Right ventricle myocardium superior (tissue), 1 donor: ENCODE data around the gene FAAP20. TPM values are rescaled to one million over a fixed set of nuclear protein-coding genes. Genes with fewer than 3 reads are reported as not detected.

Source experiments
- ATAC-seq: fragments of 200-7000 bp; cut with Tn5 transposase; one replicate; pipeline ENCODE4 v1.9.1; 2020; ENCODE audit warnings: mild to moderate bottlenecking; ENCODE audit not compliant: poor library complexity
- DNase-seq: peaks from one replicate; pipeline ENCODE4 v3.0.0-alpha.2; 2020
- intact Hi-C: fragments of 100-400 bp; cut with DNase I; formaldehyde crosslinking; loops from one replicate; pipeline ENCODE4 v1.11.2; 2022
- long read RNA-seq: library from polyadenylated mRNA; unstranded; transcript quantifications from one replicate; pipeline ENCODE4 v2.0.0, GENCODE V29; 2021
- total RNA-seq: library from RNA; stranded (reverse); fragmentation: NEBNext Ultra II Directional; extraction: Animal tissue kit (Norgen Biotek cat#: 25700); gene quantifications from one replicate; pipeline ENCODE4 v1.2.1, GENCODE V29; 2021
- donor health status: DM: no; HTN: yes; CAD: no; lungs with severe emphysema.

Gene FAAP20, protein sequence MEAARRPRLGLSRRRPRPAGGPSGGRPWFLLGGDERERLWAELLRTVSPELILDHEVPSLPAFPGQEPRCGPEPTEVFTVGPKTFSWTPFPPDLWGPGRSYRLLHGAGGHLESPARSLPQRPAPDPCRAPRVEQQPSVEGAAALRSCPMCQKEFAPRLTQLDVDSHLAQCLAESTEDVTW
- total RNA-seq: 38.7 TPM
- long read RNA-seq, transcript FAAP20-203 (4 exons, 811 nt): major isoform, 9 of 27 reads
- long read RNA-seq, transcript FAAP20-202 (4 exons, 729 nt): major isoform, 9 of 27 reads
- long read RNA-seq, partial matches to known transcripts: 1 of 27 reads
- long read RNA-seq, other reads (novel, unspliced or antisense): 6 of 27 reads

DNA sequence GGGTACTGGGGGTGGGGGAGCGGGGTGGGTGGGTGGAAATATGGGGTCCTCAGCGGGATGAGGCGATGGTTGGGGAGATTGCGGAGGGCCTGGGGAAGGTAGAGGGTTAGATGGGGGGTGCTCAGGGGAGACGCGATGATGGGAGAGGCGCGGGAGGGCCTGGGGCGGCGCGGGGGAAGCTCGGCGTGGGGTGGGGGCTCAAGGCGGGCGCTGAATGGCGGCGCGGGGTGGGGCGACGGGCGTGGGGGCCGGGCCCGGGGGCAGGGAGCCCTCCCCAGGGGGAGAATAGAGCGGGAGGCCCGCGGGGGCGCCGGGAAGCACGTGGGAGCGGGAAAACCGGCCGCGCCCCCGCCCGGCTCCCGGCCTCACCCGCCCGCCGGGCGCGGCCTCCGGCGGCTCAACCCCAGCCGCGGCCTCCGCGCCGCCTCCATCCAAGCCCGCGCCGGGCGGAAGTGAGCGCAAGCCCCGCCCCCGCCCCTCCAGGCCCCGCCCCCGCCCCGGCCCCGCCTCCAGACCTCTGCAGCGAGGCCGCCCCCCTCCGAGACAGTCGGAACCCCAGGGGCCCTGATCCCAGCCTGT is at the start of gene FAAP20:
TSS of gene FAAP20 (minus strand) at position 454 of the 579 bp plus-strand sequence. CDS start at position 431, 23 bp downstream.
- ATAC-seq: peak; percentile 67
- intact Hi-C loops: loop anchor here (2.0 kb wide), 1 partner anchor 188 kb away; no protein-coding TSS in a partner anchor
- DNase-seq: peak; percentile 82

DNA sequence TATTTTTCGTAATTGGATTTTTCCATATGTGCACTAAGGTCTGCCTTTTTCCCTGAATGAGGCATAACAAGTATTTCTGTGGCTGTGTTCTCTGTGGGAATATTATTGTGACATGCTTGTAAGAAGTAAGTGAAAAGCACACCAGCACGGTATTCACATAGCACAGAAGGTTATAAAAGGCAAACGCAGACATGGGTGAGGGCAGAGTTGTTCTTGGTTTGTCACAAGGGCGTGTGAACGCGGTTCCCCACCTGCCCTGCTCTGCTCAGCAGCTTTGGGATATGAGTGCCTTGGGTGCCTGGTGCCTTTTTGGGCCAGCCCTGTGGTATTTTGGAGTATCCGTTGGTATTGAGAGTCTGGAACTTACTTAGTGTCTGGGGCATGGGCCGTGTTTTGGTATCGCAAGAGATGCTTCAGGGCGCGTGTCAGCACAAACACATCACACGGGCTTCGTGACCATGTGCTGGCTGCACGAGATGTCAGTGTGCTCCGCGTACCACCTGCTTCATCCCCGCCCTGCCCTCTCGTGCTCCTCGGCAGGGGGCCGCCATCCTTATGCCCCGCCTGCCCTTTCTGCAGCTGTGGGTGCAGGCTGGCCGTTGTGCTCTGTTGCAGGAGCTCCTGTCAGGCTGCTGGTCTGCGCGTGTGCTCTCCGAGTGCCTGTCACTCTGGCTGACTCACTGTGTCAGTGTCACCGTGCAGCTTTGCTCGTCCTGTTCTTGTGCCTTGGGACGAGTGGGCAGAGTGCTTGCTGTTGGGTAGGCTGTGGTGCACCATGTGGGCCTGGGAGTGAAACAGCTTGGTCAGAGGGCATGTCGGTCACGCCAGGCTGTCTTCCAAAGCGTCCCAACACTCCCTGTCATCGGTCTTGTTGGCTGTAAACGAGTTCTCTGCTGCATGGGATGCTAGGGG is 48.5 kb upstream of the FAAP20 start:
- DNase-seq (peak; percentile 72), ATAC-seq (peak; percentile 58)
- intact Hi-C loops: no loop called here

DNA sequence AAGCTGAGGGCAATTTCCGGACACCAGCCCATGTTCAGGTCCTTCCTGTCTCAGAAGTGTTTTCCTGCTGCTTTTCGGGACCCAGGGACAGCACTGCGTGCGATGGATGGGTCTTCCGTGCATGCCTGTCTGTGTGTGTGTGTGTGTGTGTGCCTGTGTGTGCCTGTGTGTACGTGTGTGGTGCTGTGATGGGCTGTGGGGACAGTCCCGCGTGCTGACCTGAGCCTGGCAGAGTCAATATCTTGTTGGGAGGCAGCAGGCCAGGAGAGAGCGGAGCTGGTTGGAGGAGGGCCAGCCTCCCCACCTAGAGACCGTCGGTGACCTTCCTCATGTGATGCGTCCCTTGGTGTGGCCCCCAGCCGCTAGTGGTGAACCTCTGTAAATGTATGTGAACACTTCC is 47.2 kb upstream of the FAAP20 start:
- DNase-seq (peak; percentile 59), ATAC-seq (peak; percentile 9)
- intact Hi-C loops: no loop called here

DNA sequence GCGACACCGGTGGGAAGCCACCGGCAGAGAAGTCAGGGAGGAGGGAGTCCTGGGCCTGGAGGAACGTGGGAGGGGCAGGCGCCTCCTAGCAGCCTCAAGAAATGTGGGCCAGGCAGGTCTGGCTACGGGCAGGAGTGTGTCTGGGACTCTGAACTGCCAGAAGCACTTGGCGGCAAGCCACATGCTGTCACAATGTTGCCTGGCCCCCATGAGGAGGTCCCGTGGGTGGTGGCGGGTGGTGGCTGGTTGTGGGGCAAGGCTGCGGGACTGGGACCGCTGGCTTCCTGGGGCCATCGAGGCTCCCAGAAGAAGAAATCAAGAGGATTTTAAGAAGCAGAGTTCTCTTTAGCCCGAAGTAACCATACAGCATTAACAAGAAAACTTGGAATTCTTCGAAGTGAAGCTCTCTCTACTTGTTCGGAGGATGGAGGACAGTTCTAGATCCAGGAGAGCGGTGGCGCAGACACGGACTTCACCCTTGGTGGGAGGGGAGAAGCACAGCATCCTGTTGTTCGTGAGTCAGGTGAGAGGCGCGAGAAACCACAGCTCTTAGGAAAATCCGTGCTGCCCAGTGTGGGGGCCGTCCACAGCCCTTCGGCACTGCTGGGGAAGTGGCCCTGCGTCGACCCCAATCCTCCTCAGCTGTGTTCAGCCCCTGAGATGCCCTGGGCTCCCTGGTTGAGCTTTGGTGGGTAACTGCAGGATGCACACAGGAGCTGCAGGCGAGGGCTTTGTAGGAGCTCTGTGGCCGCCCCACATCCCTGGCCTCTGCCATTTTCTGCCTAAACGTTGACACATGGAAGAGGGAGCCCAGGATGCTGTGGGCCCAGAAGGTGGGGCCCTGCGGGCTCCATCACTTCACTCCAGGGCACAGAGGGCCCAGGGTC is 45.9 kb upstream of the FAAP20 start:
- intact Hi-C loops: no loop called here
- peak; percentile 69 for ATAC-seq

DNA sequence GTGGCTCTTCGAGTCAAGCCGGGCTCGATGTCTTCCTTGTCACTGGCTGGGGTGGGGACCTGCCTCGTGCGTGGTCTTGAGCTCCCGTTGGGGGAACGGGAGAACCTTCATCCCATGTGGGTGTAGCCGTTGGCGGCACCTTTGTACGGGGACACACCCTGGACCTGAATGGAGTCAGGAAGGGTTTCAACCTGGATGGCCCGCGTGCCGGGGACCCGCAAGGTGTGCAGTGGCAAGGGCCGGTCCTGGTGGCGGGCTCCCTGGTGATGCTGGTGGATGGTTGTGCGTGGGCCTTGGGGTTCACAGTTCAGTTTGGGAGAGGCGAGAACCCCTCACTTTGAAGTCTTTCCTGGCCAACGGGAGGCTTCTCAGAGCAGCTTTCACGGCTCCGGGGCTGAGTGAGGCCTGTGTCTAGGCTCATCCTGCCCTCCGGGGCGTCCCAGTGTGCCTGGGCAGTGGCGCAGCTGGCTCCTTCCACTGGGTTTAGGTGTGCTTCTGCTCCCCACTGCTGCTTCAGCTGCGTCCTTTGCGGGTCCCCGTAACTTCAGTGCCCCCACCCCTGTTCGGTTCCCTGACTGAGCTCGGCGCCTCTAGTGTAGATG is 44.9 kb upstream of the FAAP20 start:
- DNase-seq: no peak
- ATAC-seq: no peak
- intact Hi-C loops: no loop called here

More for the DNA sequence above, 45.9 kb upstream of the FAAP20 start:
- peak; percentile 89 for DNase-seq

DNA sequence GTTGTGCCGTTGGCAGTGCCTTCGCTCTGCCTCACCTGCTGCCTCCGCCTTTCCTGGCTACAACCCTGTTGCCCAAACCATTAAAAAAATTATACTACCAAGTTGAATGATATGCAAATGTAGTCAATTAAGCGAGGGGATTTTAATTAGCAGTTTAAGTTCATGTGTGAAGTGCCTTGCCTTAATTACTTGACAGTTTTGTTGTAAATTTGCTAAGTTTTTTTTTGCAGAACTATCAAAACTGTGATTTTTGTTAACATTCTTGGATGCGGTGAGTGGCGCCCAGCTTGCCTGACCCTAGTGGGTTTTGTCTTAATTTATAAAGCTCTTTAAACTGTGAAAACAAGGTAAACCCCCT is 44.4 kb upstream of the FAAP20 start:
- ATAC-seq: no peak
- intact Hi-C loops: no loop called here
- DNase-seq: no peak

DNA sequence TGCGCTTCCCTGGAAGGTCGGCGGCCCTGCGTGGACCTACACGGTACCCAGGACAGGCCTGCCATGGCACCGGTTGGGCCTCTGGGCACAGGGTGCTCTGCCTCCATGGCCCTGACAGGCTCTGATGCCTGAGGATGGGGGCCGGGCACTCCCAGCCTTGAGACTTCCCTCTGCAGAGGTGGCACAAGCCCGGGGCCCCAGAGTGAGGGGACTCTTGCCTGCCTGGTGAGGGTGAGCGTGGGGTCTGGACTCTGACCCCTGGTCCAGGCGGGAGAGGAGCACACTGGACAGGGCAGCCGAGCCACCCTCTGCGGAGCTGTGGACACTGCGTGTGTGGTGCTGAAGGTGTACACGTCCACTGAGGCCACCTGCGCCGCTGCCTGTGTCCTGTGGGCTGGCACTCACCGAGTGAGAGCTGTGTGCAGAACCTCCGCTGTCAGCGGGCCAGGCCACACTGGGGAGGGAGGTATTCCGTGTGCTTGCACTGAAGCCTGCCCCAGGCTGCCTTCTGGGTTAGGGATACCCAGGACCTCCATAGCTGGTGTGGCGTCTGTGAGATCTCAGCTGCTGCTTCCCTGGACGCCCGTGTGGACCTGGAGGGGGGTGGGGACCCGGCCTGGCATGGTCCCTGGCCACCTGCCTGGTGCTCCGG is 43.9 kb upstream of the FAAP20 start:
- ATAC-seq: peak; percentile 0
- DNase-seq: peak; percentile 52
- intact Hi-C loops: no loop called here

DNA sequence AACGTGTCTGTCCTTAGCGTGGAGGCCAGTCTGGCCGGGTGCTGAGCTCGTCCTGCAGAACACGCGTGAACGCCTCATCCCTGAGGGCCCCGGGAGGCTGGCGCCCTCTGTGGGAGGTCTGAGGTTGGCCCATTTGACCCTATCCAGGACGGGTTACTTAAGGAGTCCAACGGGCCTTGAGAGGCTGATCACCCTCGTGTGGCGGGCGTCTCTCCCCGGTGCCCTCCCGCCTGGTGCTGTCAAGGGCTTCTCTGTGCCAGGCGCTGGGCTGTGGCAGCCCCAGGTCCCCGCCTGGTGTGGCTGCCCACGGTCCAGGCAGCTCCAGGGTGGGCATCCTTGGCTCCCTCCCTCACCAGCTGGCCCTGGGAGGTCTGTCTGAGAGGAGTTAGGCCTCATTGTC is 43.2 kb upstream of the FAAP20 start:
- DNase-seq (peak; percentile 61), ATAC-seq (no peak)
- intact Hi-C loops: no loop called here

DNA sequence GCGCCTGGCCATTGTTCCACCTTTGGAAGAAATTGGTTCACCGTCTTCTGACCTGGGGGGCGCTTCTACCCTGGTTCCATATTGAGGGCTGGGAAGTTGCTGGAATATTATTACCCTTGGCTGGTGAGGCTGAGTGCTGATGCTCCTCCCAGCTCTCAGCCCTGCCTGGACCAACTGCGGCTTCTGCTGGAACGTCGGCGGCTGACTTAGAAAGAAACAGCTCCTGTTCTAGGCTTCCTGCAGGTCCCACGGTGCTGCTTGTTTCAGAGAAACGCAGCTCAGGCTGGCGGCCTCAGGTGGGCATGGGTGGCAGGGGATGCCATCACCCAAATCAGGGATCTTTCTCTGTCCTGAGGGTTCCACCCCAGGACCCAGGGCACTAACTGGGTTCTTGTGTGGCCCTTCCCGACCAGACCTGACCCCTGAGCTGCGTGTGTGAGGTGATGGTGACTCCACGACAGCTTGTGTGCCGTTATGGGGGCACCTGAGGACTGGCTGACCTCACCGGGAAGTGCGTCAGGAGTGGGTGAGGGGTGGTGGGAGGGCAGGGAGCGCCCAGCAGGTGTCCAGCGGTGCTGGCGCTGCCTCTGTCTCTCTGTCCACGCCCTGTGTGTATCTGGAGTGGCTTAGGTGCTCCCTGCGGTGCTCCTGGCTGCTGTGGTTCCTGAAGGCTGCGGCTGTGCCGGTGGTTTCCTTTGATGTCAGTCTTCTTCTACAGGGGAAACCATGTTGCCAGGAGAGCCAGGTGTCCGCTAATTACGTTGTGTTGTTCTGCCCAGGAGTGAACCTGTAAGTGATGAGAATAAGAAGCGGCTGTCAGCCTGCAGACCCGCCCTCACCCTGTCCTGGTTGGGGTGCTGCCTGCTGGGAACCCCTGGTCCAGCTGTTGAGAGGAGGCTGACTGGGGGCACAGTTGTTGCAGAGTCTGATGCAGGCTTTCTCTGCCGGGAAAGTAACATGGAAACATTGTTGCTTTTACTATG is 42.4 kb upstream of the FAAP20 start:
- peak; percentile 42 for DNase-seq
- intact Hi-C loops: no loop called here
- ATAC-seq: no peak

DNA sequence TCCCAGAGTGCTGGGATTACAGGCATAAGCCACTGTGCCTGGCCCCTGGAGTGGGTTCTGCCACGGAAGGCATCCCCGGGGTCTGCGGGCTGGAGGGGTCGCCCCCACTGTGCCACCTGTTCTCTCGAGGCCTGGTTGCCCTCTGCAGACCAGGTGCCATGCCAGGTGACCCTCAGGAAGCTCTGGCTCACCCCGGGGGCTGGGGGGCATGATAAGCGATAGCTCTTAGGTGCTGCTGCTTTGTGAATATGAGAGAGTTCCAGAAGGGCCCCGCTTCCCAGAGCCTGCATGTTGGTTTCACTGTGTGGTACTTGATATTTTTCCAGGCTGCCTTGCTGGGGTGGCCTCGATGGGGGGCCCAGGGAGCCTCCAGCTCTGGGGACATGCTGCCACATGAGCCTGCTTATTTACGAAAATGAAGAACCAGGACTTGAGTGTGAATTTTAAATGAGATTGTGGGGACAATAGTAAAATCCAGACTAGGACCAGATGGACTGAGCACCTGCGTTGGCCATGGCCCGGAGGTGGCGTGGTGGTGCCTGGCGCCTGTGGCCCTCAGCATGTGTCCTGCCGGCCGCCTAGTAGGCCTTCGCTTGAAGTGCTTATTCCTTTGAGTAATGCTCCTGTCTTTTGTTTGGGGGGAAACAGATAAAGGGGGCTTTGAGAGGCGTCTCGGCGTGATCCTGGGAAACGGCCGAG is 40.9 kb upstream of the FAAP20 start:
- DNase-seq (peak; percentile 46), ATAC-seq (no peak)
- intact Hi-C loops: no loop called here

DNA sequence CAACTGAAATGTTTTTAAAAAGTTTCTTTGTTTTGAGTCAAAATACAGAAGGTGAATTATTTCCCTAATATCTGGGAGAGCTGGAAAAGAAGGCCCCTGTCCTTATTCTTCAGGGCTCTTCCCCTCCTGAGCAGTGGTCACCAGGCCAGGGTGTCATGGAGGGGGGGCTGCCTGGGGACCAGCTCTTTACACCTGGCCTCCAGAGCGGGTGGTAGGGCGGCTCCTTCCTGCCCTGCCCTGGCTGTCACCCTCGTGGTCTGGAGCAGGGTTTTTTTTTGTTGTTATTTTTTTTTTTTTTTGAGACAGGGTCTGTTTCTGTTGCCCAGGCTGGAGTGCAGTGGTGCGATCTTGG is 40.2 kb upstream of the FAAP20 start:
- intact Hi-C loops: loop anchor here (5.0 kb wide), 1 partner anchor 83 kb away; no protein-coding TSS in a partner anchor
- DNase-seq (peak; percentile 59), ATAC-seq (peak; percentile 2)

DNA sequence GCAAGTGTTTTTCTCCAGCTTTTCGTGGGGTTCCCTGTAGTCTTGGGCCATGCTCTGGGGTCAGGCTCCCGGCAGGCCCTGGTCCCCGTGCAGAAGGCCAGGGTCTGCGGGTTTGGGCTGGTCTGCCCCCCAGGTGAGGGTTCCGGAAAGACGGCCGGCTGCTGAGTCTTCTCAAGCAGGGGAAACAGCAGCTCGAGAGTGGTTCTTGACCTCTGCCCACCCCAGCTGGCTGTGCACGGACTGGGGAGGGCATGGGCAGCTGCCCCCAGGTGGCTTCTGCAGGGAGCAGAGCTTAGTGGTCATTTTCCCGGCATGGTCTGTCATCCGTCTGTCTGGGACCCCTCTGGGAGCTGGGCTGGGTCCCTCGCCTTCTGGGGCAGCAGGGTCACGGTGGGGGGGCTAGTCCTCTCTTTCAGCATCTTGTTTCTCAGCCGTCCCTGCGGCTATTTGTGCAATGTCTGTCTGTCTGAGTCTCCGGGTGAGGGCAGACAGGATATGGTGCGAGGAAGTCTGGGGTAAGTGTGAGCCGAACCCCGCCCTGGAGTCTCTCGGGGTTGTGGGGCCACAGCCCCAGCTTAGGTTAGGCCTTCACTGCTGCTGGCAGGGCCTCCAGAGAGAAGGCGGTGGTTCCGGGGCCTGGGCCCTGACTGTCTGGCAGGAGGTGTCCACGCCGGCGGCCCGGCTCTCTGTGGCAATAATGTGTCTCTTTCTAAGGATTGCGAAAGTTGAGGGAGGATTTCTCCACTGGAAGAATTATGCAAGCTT is 39.6 kb upstream of the FAAP20 start:
- DNase-seq (peak; percentile 96), ATAC-seq (peak; percentile 69)
- intact Hi-C loops: loop anchor here (5.0 kb wide), 1 partner anchor 83 kb away; no protein-coding TSS in a partner anchor

DNA sequence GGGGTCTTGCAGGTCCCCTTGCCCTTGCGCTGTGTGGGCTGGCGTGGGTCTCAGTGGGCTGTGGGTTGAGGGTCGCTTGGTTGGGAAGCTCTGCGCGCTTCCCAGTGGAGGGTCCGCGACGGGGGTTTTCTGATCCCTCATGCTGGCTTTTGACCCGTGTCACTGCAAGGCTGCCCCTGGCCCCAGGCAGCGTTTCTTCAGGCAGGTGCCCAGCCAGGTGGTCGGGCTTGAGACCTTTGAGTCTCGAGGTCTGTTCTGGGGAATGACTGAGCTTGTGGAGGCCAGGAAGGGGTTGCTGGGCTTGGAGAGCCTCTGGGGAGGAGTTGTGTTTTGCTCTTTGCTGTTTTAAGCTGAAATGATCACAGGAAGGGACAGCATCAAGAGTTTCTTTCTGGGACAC is 38.9 kb upstream of the FAAP20 start:
- ATAC-seq (no peak), DNase-seq (peak; percentile 47)
- intact Hi-C loops: loop anchor here (5.0 kb wide), 1 partner anchor 84 kb away; no protein-coding TSS in a partner anchor

DNA sequence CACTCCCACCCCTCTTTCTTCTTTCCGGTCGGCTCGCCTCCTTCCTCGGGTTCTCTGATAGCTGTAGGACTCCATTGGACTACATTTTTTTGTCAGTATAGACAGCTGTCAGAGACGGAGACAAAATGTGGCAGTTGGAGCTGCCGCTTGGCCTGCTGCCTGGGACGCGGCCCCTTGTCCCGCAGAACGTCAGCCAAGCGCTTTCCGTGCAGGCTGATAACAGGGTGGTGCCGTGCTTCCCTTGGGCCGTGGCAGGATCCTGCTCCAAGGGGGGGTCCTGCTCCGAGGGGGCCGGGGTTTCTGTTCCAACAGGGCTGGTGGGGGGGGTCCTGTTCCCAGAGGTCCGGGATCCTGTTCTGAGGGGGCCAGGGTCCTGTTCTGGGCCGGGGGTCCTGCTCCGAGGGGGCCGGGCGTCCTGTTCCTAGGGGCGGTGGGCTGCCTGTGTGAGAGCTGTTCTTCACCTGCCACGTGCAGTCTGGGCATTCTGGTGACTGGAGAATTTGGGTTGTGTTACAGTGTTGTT is 38.4 kb upstream of the FAAP20 start:
- peak; percentile 55 for DNase-seq
- intact Hi-C loops: loop anchor here (5.0 kb wide), 1 partner anchor 84 kb away; no protein-coding TSS in a partner anchor
- ATAC-seq: no peak
